ENCODE results near the gene NUMB. TPM values are rescaled to one million over a fixed set of nuclear protein-coding genes. Genes with fewer than 3 reads are reported as not detected.

Gene NUMB
- total and polyA plus RNA-seq, 2 donors (not counting 1 experiment from before 2014, with no cell fraction given), result 36.0 to 151 TPM

- no peaks in the 10 kb centered on the region for H4K20me1 ChIP-seq (ENCODE audit: control insufficient read depth, extremely low read depth, insufficient read depth, low read length)
- H3K9me3 ChIP-seq (ENCODE audit: control insufficient read depth, insufficient read depth, low read depth, low read length), result no peaks in the 10 kb centered on the region
- H3K27me3 ChIP-seq (ENCODE audit: control insufficient read depth, insufficient read depth, low read length), result no peaks in the 10 kb centered on the region
- H3K36me3 ChIP-seq (ENCODE audit: control insufficient read depth, insufficient read depth, low read length), result no peaks in the 10 kb centered on the region
- no peak overlapping the region for H3K4me2 ChIP-seq (ENCODE audit: extremely low read depth, insufficient read depth, low read length)
- H3K9ac ChIP-seq (ENCODE audit: insufficient read depth, low read length), result no peak overlapping the region
- peak in 1 of 2 donors; percentile 16 for DNase-seq (ENCODE audit: low read depth in 2 of 2)
- H3K27ac ChIP-seq (ENCODE audit: insufficient read depth, low read length), result no peak overlapping the region
- no peaks in the 10 kb centered on the region for H3K4me1 ChIP-seq (ENCODE audit: control insufficient read depth, extremely low read depth, insufficient read depth, low read length)
- no peak overlapping the region for H3K4me3 ChIP-seq (replicated peaks in 1 of 4; ENCODE audit: control extremely low read depth in 1 of 4, insufficient read depth in 1 of 4, low read depth in 3 of 4, low read length in 4 of 4)
- peaks cover 4% of the 10 kb centered on the region for H3K79me2 ChIP-seq (ENCODE audit: control insufficient read depth, insufficient read depth, low read length)
- TF ChIP-seq CTCF (conservative IDR thresholded peaks at IDR 0.05 in 1 of 2, IDR thresholded peaks at IDR 0.05 in 1 of 2; ENCODE audit: low read depth in 1 of 2, low read length in 2 of 2) (no peak), EZH2 (IDR thresholded peaks at IDR 0.05; ENCODE audit: low read length, missing control alignments) (no peak)
- no peak overlapping the region for H2AFZ ChIP-seq (ENCODE audit: low read length)
Observed at GRCh38 chr14:73344319-73344718, 114.0 kb downstream of the NUMB start.

GRCh38 chr14:73342670-73343069, 115.7 kb downstream of the NUMB start:
- Histone ChIP-seq H3K4me3 (replicated peaks in 1 of 4; ENCODE audit: control extremely low read depth in 1 of 4, insufficient read depth in 1 of 4, low read depth in 3 of 4, low read length in 4 of 4) (no peak overlapping the region), H3K9me3 (ENCODE audit: control insufficient read depth, insufficient read depth, low read depth, low read length) (no peaks in the 10 kb centered on the region), H3K36me3 (ENCODE audit: control insufficient read depth, insufficient read depth, low read length) (no peaks in the 10 kb centered on the region), H3K4me1 (ENCODE audit: control insufficient read depth, extremely low read depth, insufficient read depth, low read length) (no peaks in the 10 kb centered on the region), H4K20me1 (ENCODE audit: control insufficient read depth, extremely low read depth, insufficient read depth, low read length) (no peaks in the 10 kb centered on the region), H3K27me3 (ENCODE audit: control insufficient read depth, insufficient read depth, low read length) (no peaks in the 10 kb centered on the region), H3K27ac (ENCODE audit: insufficient read depth, low read length) (no peak overlapping the region), H2AFZ (ENCODE audit: low read length) (no peak overlapping the region), H3K4me2 (ENCODE audit: extremely low read depth, insufficient read depth, low read length) (no peak overlapping the region), H3K79me2 (ENCODE audit: control insufficient read depth, insufficient read depth, low read length) (peaks cover 7% of the 10 kb centered on the region), H3K9ac (ENCODE audit: insufficient read depth, low read length) (no peak overlapping the region)
- DNase-seq (ENCODE audit: low read depth in 2 of 2), result no peak
- TF ChIP-seq CTCF (conservative IDR thresholded peaks at IDR 0.05 in 1 of 2, IDR thresholded peaks at IDR 0.05 in 1 of 2; ENCODE audit: low read depth in 1 of 2, low read length in 2 of 2) (no peak), EZH2 (IDR thresholded peaks at IDR 0.05; ENCODE audit: low read length, missing control alignments) (no peak)

- TF ChIP-seq CTCF (conservative IDR thresholded peaks at IDR 0.05 in 1 of 2, IDR thresholded peaks at IDR 0.05 in 1 of 2; ENCODE audit: low read depth in 1 of 2, low read length in 2 of 2) (no peak), EZH2 (IDR thresholded peaks at IDR 0.05; ENCODE audit: low read length, missing control alignments) (no peak)
- no peaks in the 10 kb centered on the region for H3K9me3 ChIP-seq (ENCODE audit: control insufficient read depth, insufficient read depth, low read depth, low read length)
- H3K4me1 ChIP-seq (ENCODE audit: control insufficient read depth, extremely low read depth, insufficient read depth, low read length), result no peaks in the 10 kb centered on the region
- DNase-seq (ENCODE audit: low read depth in 2 of 2), result no peak
- peaks cover 7% of the 10 kb centered on the region for H3K79me2 ChIP-seq (ENCODE audit: control insufficient read depth, insufficient read depth, low read length)
- no peaks in the 10 kb centered on the region for H3K27me3 ChIP-seq (ENCODE audit: control insufficient read depth, insufficient read depth, low read length)
- no peak overlapping the region for H2AFZ ChIP-seq (ENCODE audit: low read length)
- no peaks in the 10 kb centered on the region for H4K20me1 ChIP-seq (ENCODE audit: control insufficient read depth, extremely low read depth, insufficient read depth, low read length)
- no peak overlapping the region for H3K9ac ChIP-seq (ENCODE audit: insufficient read depth, low read length)
- H3K36me3 ChIP-seq (ENCODE audit: control insufficient read depth, insufficient read depth, low read length), result no peaks in the 10 kb centered on the region
- no peak overlapping the region for H3K4me3 ChIP-seq (replicated peaks in 1 of 4; ENCODE audit: control extremely low read depth in 1 of 4, insufficient read depth in 1 of 4, low read depth in 3 of 4, low read length in 4 of 4)
- H3K27ac ChIP-seq (ENCODE audit: insufficient read depth, low read length), result no peak overlapping the region
- H3K4me2 ChIP-seq (ENCODE audit: extremely low read depth, insufficient read depth, low read length), result no peak overlapping the region
Observed at GRCh38 chr14:73339846-73340595, 118.3 kb downstream of the NUMB start.
